ENCODE measurements around the gene KCTD10. TPM values are rescaled to one million over a fixed set of nuclear protein-coding genes. Genes with fewer than 3 reads are reported as not detected.

The KCTD10 gene
- total and polyA plus RNA-seq, 9 of the 15 experiments (the other 6 are each of a cell fraction or from before 2014, with no cell fraction given): 1.9 to 37.5 (median 15.7) TPM

- TF ChIP-seq ZNF395 (CRISPR knock-in tag; IDR thresholded peaks at IDR 0.05) (no peak), ZNF79 (CRISPR knock-in tag; IDR thresholded peaks at IDR 0.05; ENCODE audit: low read depth) (no peak), ZC3H4 (CRISPR knock-in tag; IDR thresholded peaks at IDR 0.05; ENCODE audit: borderline replicate concordance) (no peak), SP1 (CRISPR knock-in tag; IDR thresholded peaks at IDR 0.05) (no peak), TRIM25 (IDR thresholded peaks at IDR 0.05; ENCODE audit: borderline replicate concordance) (no peak), SAP30 (IDR thresholded peaks at IDR 0.05; ENCODE audit: borderline replicate concordance, insufficient read depth, low read depth, low read length, poor library complexity, severe bottlenecking) (no peak), CTCF (IDR thresholded peaks at IDR 0.05 in 2 of 3, conservative IDR thresholded peaks at IDR 0.05 in 1 of 3; ENCODE audit: insufficient read depth in 2 of 3, low read depth in 1 of 3, low read length in 3 of 3) (no peak), SNRNP70 (optimal IDR thresholded peaks at IDR 0.05; ENCODE audit: low read depth, low read length) (no peak), ZNF134 (CRISPR knock-in tag; conservative IDR thresholded peaks at IDR 0.05) (no peak), MLX (CRISPR knock-in tag; conservative IDR thresholded peaks at IDR 0.05) (no peak), ZNF174 (CRISPR knock-in tag; IDR thresholded peaks at IDR 0.05) (no peak)
Observed at GRCh38 chr12:109445191-109445609, 31.9 kb downstream of the KCTD10 start (continued).
